ENCODE results near the gene LYRM4. TPM values are rescaled to one million over a fixed set of nuclear protein-coding genes. Genes with fewer than 3 reads are reported as not detected.

LYRM4 gene
- total RNA-seq, 1 experiment from 2014 or later: 52.8 TPM

DNA sequence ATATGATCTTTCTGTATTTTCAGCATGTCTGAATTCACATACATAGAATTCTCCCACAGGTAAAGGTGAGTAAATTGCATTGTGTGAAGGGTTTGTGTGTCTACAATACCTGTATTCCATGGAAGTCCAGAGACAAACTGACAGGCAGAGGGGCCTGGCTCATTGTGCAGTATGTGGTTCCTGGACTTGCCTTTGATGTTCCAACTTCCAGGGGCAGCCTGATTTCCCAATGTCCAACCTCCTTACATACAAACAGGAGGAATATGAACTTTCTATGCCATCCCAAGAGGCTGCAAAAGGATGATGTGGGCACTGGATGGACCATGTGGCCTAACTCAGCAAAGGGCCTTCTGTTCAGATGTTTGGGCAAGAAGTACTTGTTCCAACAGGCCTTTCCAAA lies 58.5 kb downstream of the LYRM4 start:
- H3K9me3 Mint-ChIP-seq (ENCODE audit: unreplicated experiment): no peaks in the 10 kb centered on the region
- H3K27me3 Mint-ChIP-seq (ENCODE audit: insufficient read depth, unreplicated experiment): no peaks in the 10 kb centered on the region
- no peak overlapping the region for H3K4me3 Mint-ChIP-seq (ENCODE audit: unreplicated experiment)
- ChIA-PET POLR2A (no interaction called here), CTCF (no interaction called here)
- TF ChIP-seq CTCF (IDR thresholded peaks at IDR 0.05; ENCODE audit: insufficient read depth in 1 of 2, low read depth in 1 of 2, low read length in 1 of 2, severe bottlenecking in 1 of 2, unreplicated experiment in 1 of 2): no peak
- Histone ChIP-seq H3K4me3 (ENCODE audit: low read depth, low read length) (no peak overlapping the region), H3K9me3 (no peaks in the 10 kb centered on the region), H3K27me3 (replicated peaks; ENCODE audit: control insufficient read depth, insufficient read depth, low read length) (no peaks in the 10 kb centered on the region), H3K36me3 (ENCODE audit: control insufficient read depth, insufficient read depth, low read length) (no peaks in the 10 kb centered on the region; the same call in 1 of the 2 replicates), H3K4me1 (peaks cover 16% of the 10 kb centered on the region)
- intact Hi-C loops (cut with micrococcal nuclease; ENCODE audit: unreplicated experiment): no loop called here
- DNase-seq: no peak
- no peaks in the 10 kb centered on the region for H3K36me3 Mint-ChIP-seq (ENCODE audit: insufficient read depth, unreplicated experiment)
- BruUV-seq (replicated peaks): no TSS peak
- no peak overlapping the region for H3K27ac Mint-ChIP-seq (ENCODE audit: unreplicated experiment)
- peaks cover 6% of the 10 kb centered on the region for H3K4me1 Mint-ChIP-seq (ENCODE audit: low read depth, unreplicated experiment)

- CTCF ChIA-PET: no interaction called here
- no peaks in the 10 kb centered on the region for H3K27me3 Mint-ChIP-seq (ENCODE audit: insufficient read depth, unreplicated experiment)
Observed at GRCh38 chr6:5201271-5201670, 59.5 kb downstream of the LYRM4 start.

GRCh38 chr6:5199702-5200101 lies 61.0 kb downstream of the LYRM4 start:
- peaks cover 7% of the 10 kb centered on the region for H3K36me3 Mint-ChIP-seq (ENCODE audit: insufficient read depth, unreplicated experiment)
- H3K27ac Mint-ChIP-seq (ENCODE audit: unreplicated experiment): no peak overlapping the region
- POLR2A ChIA-PET: no interaction called here
- H3K27me3 ChIP-seq (replicated peaks; ENCODE audit: control insufficient read depth, insufficient read depth, low read length): no peaks in the 10 kb centered on the region
- BruUV-seq (replicated peaks): no TSS peak
- CTCF ChIA-PET: no interaction called here
- H3K4me3 Mint-ChIP-seq (ENCODE audit: unreplicated experiment): no peak overlapping the region
- H3K27me3 Mint-ChIP-seq (ENCODE audit: insufficient read depth, unreplicated experiment): no peaks in the 10 kb centered on the region
- H3K36me3 ChIP-seq (ENCODE audit: control insufficient read depth, insufficient read depth, low read length): no peaks in the 10 kb centered on the region
- H3K9me3 ChIP-seq: no peaks in the 10 kb centered on the region
- H3K4me3 ChIP-seq (ENCODE audit: low read depth, low read length): no peak overlapping the region
- no peaks in the 10 kb centered on the region for H3K9me3 Mint-ChIP-seq (ENCODE audit: unreplicated experiment)
- DNase-seq: no peak
- no peaks in the 10 kb centered on the region for H3K4me1 Mint-ChIP-seq (ENCODE audit: low read depth, unreplicated experiment)
- peaks cover 6% of the 10 kb centered on the region; the same call in 1 of the 2 replicates for H3K4me1 ChIP-seq
- intact Hi-C loops (cut with micrococcal nuclease; ENCODE audit: unreplicated experiment): no loop called here
- no peak for TF ChIP-seq CTCF (IDR thresholded peaks at IDR 0.05; ENCODE audit: insufficient read depth in 1 of 2, low read depth in 1 of 2, low read length in 1 of 2, severe bottlenecking in 1 of 2, unreplicated experiment in 1 of 2)

More at GRCh38 chr6:5201271-5201670, 59.5 kb downstream of the LYRM4 start:
- Mint-ChIP-seq H3K36me3 (ENCODE audit: insufficient read depth, unreplicated experiment) (peaks cover under 1% of the 10 kb centered on the region), H3K27ac (ENCODE audit: unreplicated experiment) (no peak overlapping the region), H3K4me1 (ENCODE audit: low read depth, unreplicated experiment) (peaks cover 6% of the 10 kb centered on the region), H3K4me3 (ENCODE audit: unreplicated experiment) (no peak overlapping the region), H3K9me3 (ENCODE audit: unreplicated experiment) (no peaks in the 10 kb centered on the region)
- POLR2A ChIA-PET: no interaction called here
- TF ChIP-seq CTCF (IDR thresholded peaks at IDR 0.05; ENCODE audit: insufficient read depth in 1 of 2, low read depth in 1 of 2, low read length in 1 of 2, severe bottlenecking in 1 of 2, unreplicated experiment in 1 of 2): no peak
- no TSS peak for BruUV-seq (replicated peaks)
- H3K36me3 ChIP-seq (ENCODE audit: control insufficient read depth, insufficient read depth, low read length): no peaks in the 10 kb centered on the region
- H3K27me3 ChIP-seq (replicated peaks; ENCODE audit: control insufficient read depth, insufficient read depth, low read length): no peaks in the 10 kb centered on the region
- peaks cover 14% of the 10 kb centered on the region for H3K4me1 ChIP-seq
- H3K4me3 ChIP-seq (ENCODE audit: low read depth, low read length): no peak overlapping the region
- no peaks in the 10 kb centered on the region for H3K9me3 ChIP-seq
- no peak for DNase-seq
- intact Hi-C loops (cut with micrococcal nuclease; ENCODE audit: unreplicated experiment): no loop called here

Measured in Caco-2 (cell line).